HK-2 (cell line): ENCODE data around the gene HOXC6.
A peak's percentile ranks its signal among the peaks of the same experiment; 100 is the strongest.

Experiments used
- DNase-seq: peaks from one replicate; pipeline ENCODE4 v3.0.0-alpha.2; 2018; ENCODE audit not compliant: unreplicated experiment

HOXC6 gene

GRCh38 chr12:54015018-54015931 is 13.0 kb upstream of the HOXC6 start:
- no peak for DNase-seq

- no peak for DNase-seq
Measured at GRCh38 chr12:54016051-54016450, 12.2 kb upstream of the HOXC6 start.

- DNase-seq: peak; percentile 37
Measured at GRCh38 chr12:54016478-54016964, 11.7 kb upstream of the HOXC6 start.

- DNase-seq: peak; percentile 42
Measured at GRCh38 chr12:54017027-54017788, 11.0 kb upstream of the HOXC6 start.

GRCh38 chr12:54017878-54018467 is 10.3 kb upstream of the HOXC6 start:
- peak; percentile 95 for DNase-seq

- DNase-seq: peak; percentile 70
Measured at GRCh38 chr12:54018468-54018984, 9.7 kb upstream of the HOXC6 start.

- DNase-seq: peak; percentile 54
Measured at GRCh38 chr12:54019091-54019811, 9.0 kb upstream of the HOXC6 start.

GRCh38 chr12:54019924-54020590 is 8.2 kb upstream of the HOXC6 start:
- DNase-seq: no peak

- no peak for DNase-seq
Measured at GRCh38 chr12:54020591-54021405, 7.4 kb upstream of the HOXC6 start.

GRCh38 chr12:54021432-54022013 is 6.7 kb upstream of the HOXC6 start:
- no peak for DNase-seq

GRCh38 chr12:54022960-54023884 is 5.0 kb upstream of the HOXC6 start:
- DNase-seq: no peak

- DNase-seq: no peak
Measured at GRCh38 chr12:54024127-54024526, 4.1 kb upstream of the HOXC6 start.

GRCh38 chr12:54024581-54025305 is 3.5 kb upstream of the HOXC6 start:
- DNase-seq: no peak

GRCh38 chr12:54025499-54026405 is 2.5 kb upstream of the HOXC6 start:
- no peak for DNase-seq

- DNase-seq: no peak
Measured at GRCh38 chr12:54026640-54027441, 1.4 kb upstream of the HOXC6 start.

GRCh38 chr12:54027442-54027786 is 826 bp upstream of the HOXC6 start:
- no peak for DNase-seq
